B cell (primary cell): ENCODE data around the gene SLC37A1. TPM values are rescaled to one million over a fixed set of nuclear protein-coding genes. Genes with fewer than 3 reads are reported as not detected.

Experiments
- ATAC-seq: fragments of 200-7000 bp; cut with Tn5 transposase; one replicate; pipeline ENCODE4 v1.10.0; 2021; ENCODE audit warnings: low read depth, mild to moderate bottlenecking, moderate number of reproducible peaks, moderate library complexity
- CTCF ChIA-PET: fragments of 350-600 bp; sonication (Branson Sonifier 250); formaldehyde crosslinking; loops from one replicate; lab custom pipeline; 2021; ENCODE audit warnings: antibody characterized with exemption, inconsistent platforms; lab: Charles Lee
- POLR2A ChIA-PET: fragments of 350-600 bp; sonication (Branson Sonifier 250); formaldehyde crosslinking; loops from one replicate; lab custom pipeline; 2021; ENCODE audit warnings: antibody characterized with exemption; lab: Charles Lee
- DNase-seq: peaks from one replicate; pipeline ENCODE4 v3.0.0; 2013
- H2AFZ ChIP-seq: 2 replicates; pipeline ENCODE4 v1.6.1; 2012; ENCODE audit warnings: mild to moderate bottlenecking, low read depth, low read length; ENCODE audit not compliant: insufficient read depth, poor library complexity, severe bottlenecking
- H3K27ac ChIP-seq, 2 donors: 1 replicate in 1 of 2; 2 replicates in 1 of 2; pipeline ENCODE4 v1.5.1; 2012 to 2013; ENCODE audit warnings: low read length in 2 of 2, mild to moderate bottlenecking in 2 of 2, moderate library complexity in 1 of 2
- H3K27me3 ChIP-seq, 4 experiments: fragments of 200-600 bp in 1 of 4; sonication (generic) in 1 of 4; replicated peaks in 1 of 4; 1 replicate in 2 of 4; 2 replicates in 2 of 4; pipeline versions ENCODE4 v1.6.1 to v1.7.0; 2013 to 2016; ENCODE audit warnings: low read length in 3 of 4, mild to moderate bottlenecking in 2 of 4, mixed read lengths in 1 of 4, moderate library complexity in 1 of 4; ENCODE audit not compliant: insufficient read depth in 4 of 4, control insufficient read depth in 3 of 4; ENCODE audit errors: control extremely low read depth in 1 of 4
- H3K36me3 ChIP-seq, 2 experiments: replicated peaks in 1 of 2; 1 replicate in 1 of 2; 2 replicates in 1 of 2; pipeline versions ENCODE4 v1.6.1 to v1.7.1; 2013; ENCODE audit warnings: low read length in 1 of 2; ENCODE audit not compliant: insufficient read depth in 2 of 2, control insufficient read depth in 1 of 2; ENCODE audit errors: control extremely low read depth in 1 of 2, extremely low read depth in 1 of 2
- H3K4me1 ChIP-seq, 2 donors: fragments of 200-600 bp in 1 of 2; sonication (generic) in 1 of 2; 1 replicate in 1 of 2; 2 replicates in 1 of 2; pipeline versions ENCODE4 v1.5.1 to v1.6.1; 2013 to 2017; ENCODE audit warnings: low read length in 2 of 2; ENCODE audit not compliant: control insufficient read depth in 2 of 2, insufficient read depth in 2 of 2
- H3K4me2 ChIP-seq: replicated peaks from 2 replicates; pipeline ENCODE3; 2012; ENCODE audit warnings: mild to moderate bottlenecking, low read depth, low read length; ENCODE audit not compliant: poor library complexity, severe bottlenecking
- H3K4me3 ChIP-seq, 5 experiments: fragments of 200-600 bp in 1 of 5; sonication (generic) in 1 of 5; 1 replicate in 3 of 5; 2 replicates in 2 of 5; pipeline versions ENCODE4 v1.5.1 to v1.7.0; 2011 to 2016; ENCODE audit warnings: low read length in 4 of 5, mild to moderate bottlenecking in 4 of 5, low read depth in 2 of 5, control low read depth in 1 of 5, moderate library complexity in 1 of 5; ENCODE audit not compliant: insufficient read depth in 1 of 5; ENCODE audit errors: control extremely low read depth in 1 of 5, extremely low read depth in 1 of 5
- H3K79me2 ChIP-seq: fragments of 200-600 bp; sonication (generic); one replicate; pipeline ENCODE4 v1.6.0; 2016; ENCODE audit warnings: low read length; ENCODE audit not compliant: control insufficient read depth, insufficient read depth
- H3K9ac ChIP-seq: fragments of 200-600 bp; sonication (generic); 2 replicates; pipeline ENCODE4 v1.6.1; 2017; ENCODE audit warnings: mild to moderate bottlenecking, low read length, moderate library complexity
- H3K9me3 ChIP-seq, 3 donors: one replicate each; pipeline versions ENCODE4 v1.6.1 to v1.7.1; 2013; ENCODE audit warnings: low read length in 2 of 3; ENCODE audit not compliant: control insufficient read depth in 2 of 3, insufficient read depth in 1 of 3; ENCODE audit errors: control extremely low read depth in 1 of 3
- H4K20me1 ChIP-seq: 2 replicates; pipeline ENCODE4 v1.6.0; 2012; ENCODE audit warnings: mild to moderate bottlenecking, low read length; ENCODE audit not compliant: insufficient read depth, control insufficient read depth, poor library complexity, severe bottlenecking
- H3K27ac Mint-ChIP-seq: one replicate; pipeline ENCODE4 v1.8.0; 2021; ENCODE audit warnings: mixed read lengths
- H3K27me3 Mint-ChIP-seq: one replicate; pipeline ENCODE4 v1.8.0; 2021; ENCODE audit warnings: mixed read lengths
- H3K4me1 Mint-ChIP-seq: one replicate; pipeline ENCODE4 v1.8.0; 2021; ENCODE audit warnings: mixed read lengths
- H3K4me3 Mint-ChIP-seq: one replicate; pipeline ENCODE4 v1.8.0; 2021; ENCODE audit warnings: mixed read lengths
- H3K9me3 Mint-ChIP-seq: one replicate; pipeline ENCODE4 v1.8.0; 2022; ENCODE audit warnings: mixed read lengths; ENCODE audit not compliant: insufficient read depth
- CTCF ChIP-seq: fragments of 200-600 bp; IDR thresholded peaks from one replicate; pipeline ENCODE4 v1.8.0; 2022; ENCODE audit warnings: antibody characterized with exemption, mild to moderate bottlenecking
- EZH2 ChIP-seq: IDR thresholded peaks from 2 replicates; pipeline ENCODE4 v1.6.1; 2012; ENCODE audit warnings: borderline replicate concordance, low read depth, mild to moderate bottlenecking, moderate library complexity, low read length; ENCODE audit not compliant: insufficient read depth, poor library complexity, severe bottlenecking
- WGBS: methylation state at CpG from one replicate; pipeline ENCODE4 v1.1.5; 2013; ENCODE audit warnings: missing lambda C conversion rate; ENCODE audit not compliant: insufficient coverage; 5-methylcytosine and 5-hydroxymethylcytosine counted together
- intact Hi-C: fragments of 100-400 bp; cut with micrococcal nuclease; formaldehyde crosslinking; loops from one replicate; pipeline ENCODE4 v1.10.0; 2022
- polyA plus RNA-seq: library from polyadenylated mRNA; depleted of rRNA; stranded (reverse); fragments of >200 nt; gene quantifications from 2 replicates; pipeline ENCODE4 v1.2.3, GENCODE V29; 2012
- total RNA-seq, 2 donors: library from RNA; stranded (reverse); fragments of 120-200 nt in 1 of 2; gene quantifications; 1 replicate in 1 of 2; 2 replicates in 1 of 2; pipeline versions ENCODE4 v1.2.3 to v1.2.4, GENCODE V29; 2013 to 2022

The SLC37A1 gene
- total and polyA plus RNA-seq, 2 donors (not counting 1 experiment from before 2014, with no cell fraction given), result 38.1 to 60.2 TPM

GRCh38 chr21:42526379-42526727, 12.7 kb downstream of the SLC37A1 start:
- Mint-ChIP-seq H3K4me1 (peaks cover 83% of the 10 kb centered on the region), H3K27ac (peak overlapping the region; percentile 91), H3K27me3 (no peaks in the 10 kb centered on the region), H3K9me3 (no peaks in the 10 kb centered on the region), H3K4me3 (peak overlapping the region; percentile 51)
- peaks cover 86% of the 10 kb centered on the region for H3K79me2 ChIP-seq
- no peaks in the 10 kb centered on the region for H3K27me3 ChIP-seq
- DNase-seq, result no peak
- POLR2A ChIA-PET, result interaction anchor here (3.6 kb wide), 1 partner anchor 9 kb away, joined by 20 read pairs; no protein-coding TSS in a partner anchor
- H3K4me1 ChIP-seq, result peaks cover 54 to 64% of the 10 kb centered on the region in 2 donors
- H3K4me3 ChIP-seq, result no peak overlapping the region
- H3K36me3 ChIP-seq, result peaks cover 0 to 29% of the 10 kb centered on the region in 2 experiments
- TF ChIP-seq EZH2, result no peak
- TF ChIP-seq CTCF, result no peak
- intact Hi-C loops, result no loop called here
- no peaks in the 10 kb centered on the region for H3K9me3 ChIP-seq
- peak overlapping the region; percentile 78 for H3K4me2 ChIP-seq
- CTCF ChIA-PET, result interaction anchor here (2.7 to 6.9 kb wide), 2 partner anchors 10 to 12 kb away, joined by 7 to 51 read pairs; partner anchors contain the start of gene SLC37A1
- H3K27ac ChIP-seq, result peak overlapping the region in 1 of 2 donors; percentile 99
- no peak overlapping the region for H3K9ac ChIP-seq
- no peaks in the 10 kb centered on the region for H4K20me1 ChIP-seq
- ATAC-seq, result no peak
- 68% methylated on average over 9 of the region's 9 CpGs for WGBS
- no peak overlapping the region for H2AFZ ChIP-seq

- H3K9ac ChIP-seq, result peak overlapping the region; percentile 51
- peak overlapping the region; percentile 91 for H3K27ac Mint-ChIP-seq
- TF ChIP-seq EZH2, result no peak
- TF ChIP-seq CTCF, result no peak
- ChIA-PET POLR2A (interaction anchor here (1.4 kb wide), 1 partner anchor 9 kb away, joined by 3 read pairs; no protein-coding TSS in a partner anchor), CTCF (interaction anchor here (1.1 to 6.9 kb wide), 5 partner anchors 10 to 269 kb away, joined by 4 to 51 read pairs (median 4); partner anchors contain the start of gene SLC37A1)
- peaks cover 54 to 64% of the 10 kb centered on the region in 2 donors for H3K4me1 ChIP-seq
- H3K27ac ChIP-seq, result peak overlapping the region; percentile 78 to 99
- H3K9me3 Mint-ChIP-seq, result no peaks in the 10 kb centered on the region
- no peaks in the 10 kb centered on the region for H3K27me3 Mint-ChIP-seq
- ATAC-seq (no peak), DNase-seq (no peak)
- H3K79me2 ChIP-seq, result peaks cover 82% of the 10 kb centered on the region
- peak overlapping the region; percentile 78 for H3K4me2 ChIP-seq
- no peaks in the 10 kb centered on the region for H4K20me1 ChIP-seq
- peak overlapping the region; percentile 90 for H3K4me3 Mint-ChIP-seq
- H3K4me3 ChIP-seq, result peak overlapping the region in 2 of 5 experiments; percentile 36 to 58
- WGBS, result 85% methylated on average over 4 of the region's 8 CpGs
- no peak overlapping the region for H2AFZ ChIP-seq
- peaks cover 0 to 24% of the 10 kb centered on the region in 2 experiments for H3K36me3 ChIP-seq
- H3K9me3 ChIP-seq, result no peaks in the 10 kb centered on the region
- H3K4me1 Mint-ChIP-seq, result peaks cover 84% of the 10 kb centered on the region
- no peaks in the 10 kb centered on the region for H3K27me3 ChIP-seq
- intact Hi-C loops, result no loop called here
These were observed 13.5 kb downstream of the SLC37A1 start for GRCh38 chr21:42527127-42527488.
